Stimulated activated CD4-positive, alpha-beta T cell treated with anti-CD3 and anti-CD28 coated beads, Interleukin-4, amount 100 ng/mL, for 1 hour (primary cell): ENCODE measurements around the gene MT1F.

Source experiments
- DNase-seq: peaks from one replicate; pipeline ENCODE4 v3.0.0-alpha.2; 2020

The MT1F gene

DNA sequence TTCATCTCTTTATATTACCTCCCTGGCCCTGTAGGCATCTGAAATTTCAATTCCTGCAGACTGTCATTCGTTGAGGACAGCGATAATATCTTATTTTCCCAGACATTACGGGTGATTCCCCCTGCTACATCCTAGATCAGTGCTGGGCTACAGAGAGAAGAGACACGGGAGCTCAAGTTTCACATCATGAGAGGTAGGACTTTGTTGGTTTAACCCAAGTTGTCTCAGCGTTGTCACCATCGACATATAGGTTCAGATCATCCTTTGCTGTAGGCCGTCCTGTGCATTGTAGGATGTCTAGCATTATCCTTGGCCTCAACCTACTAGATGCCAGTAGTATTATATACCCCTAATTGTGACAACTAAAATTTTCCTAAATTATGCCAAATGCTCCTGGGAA lies 43.8 kb downstream of the MT1F start:
- no peak for DNase-seq

DNA sequence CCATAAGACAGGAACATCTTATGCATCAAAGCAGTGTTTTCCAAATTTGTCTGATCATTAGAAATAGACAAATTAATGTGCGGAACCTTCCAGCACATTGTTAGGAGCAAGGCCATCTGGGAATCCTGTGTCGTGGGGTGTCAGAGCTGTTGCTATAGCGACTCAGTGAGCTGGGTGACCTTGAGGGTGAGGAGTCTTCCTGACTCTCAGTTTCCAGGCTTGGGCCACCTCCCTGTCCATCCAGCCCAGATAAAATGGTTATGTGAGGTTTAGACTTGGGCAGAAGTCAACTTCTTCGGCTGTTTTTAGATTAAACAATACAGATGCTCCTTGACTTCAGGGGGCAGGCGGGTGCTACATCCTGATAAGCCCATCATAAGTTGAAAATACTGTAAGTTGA lies 45.1 kb downstream of the MT1F start:
- no peak for DNase-seq
